LNCaP clone FGC (cell line): ENCODE data around the gene EID2.

Experiments
- DNase-seq: peaks from one replicate; pipeline ENCODE4 v3.0.0-alpha.2; 2011; ENCODE audit warnings: low read depth
- H3K4me3 ChIP-seq: 2 replicates; pipeline ENCODE4 v1.5.1; 2011; ENCODE audit warnings: mild to moderate bottlenecking, low read depth, low read length, control low read depth
- TF ChIP-seq, protein P1 (sequence below): IDR thresholded peaks from 2 replicates; pipeline ENCODE4 v1.5.1; 2012; ENCODE audit warnings: mild to moderate bottlenecking; ENCODE audit not compliant: control insufficient read depth, insufficient read depth; ENCODE audit errors: extremely low read depth

The EID2 gene, protein sequence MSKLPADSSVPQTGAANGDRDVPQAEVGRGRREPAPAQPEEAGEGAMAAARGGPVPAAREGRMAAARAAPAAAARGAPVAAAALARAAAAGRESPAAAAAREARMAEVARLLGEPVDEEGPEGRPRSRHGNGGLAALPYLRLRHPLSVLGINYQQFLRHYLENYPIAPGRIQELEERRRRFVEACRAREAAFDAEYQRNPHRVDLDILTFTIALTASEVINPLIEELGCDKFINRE

GRCh38 chr19:39539518-39540332 is at the start of gene EID2:
Gene EID2 (minus strand): TSS chr19:39540161. CDS start chr19:39540079, 82 bp downstream.
- TF ChIP-seq, protein P1, sequence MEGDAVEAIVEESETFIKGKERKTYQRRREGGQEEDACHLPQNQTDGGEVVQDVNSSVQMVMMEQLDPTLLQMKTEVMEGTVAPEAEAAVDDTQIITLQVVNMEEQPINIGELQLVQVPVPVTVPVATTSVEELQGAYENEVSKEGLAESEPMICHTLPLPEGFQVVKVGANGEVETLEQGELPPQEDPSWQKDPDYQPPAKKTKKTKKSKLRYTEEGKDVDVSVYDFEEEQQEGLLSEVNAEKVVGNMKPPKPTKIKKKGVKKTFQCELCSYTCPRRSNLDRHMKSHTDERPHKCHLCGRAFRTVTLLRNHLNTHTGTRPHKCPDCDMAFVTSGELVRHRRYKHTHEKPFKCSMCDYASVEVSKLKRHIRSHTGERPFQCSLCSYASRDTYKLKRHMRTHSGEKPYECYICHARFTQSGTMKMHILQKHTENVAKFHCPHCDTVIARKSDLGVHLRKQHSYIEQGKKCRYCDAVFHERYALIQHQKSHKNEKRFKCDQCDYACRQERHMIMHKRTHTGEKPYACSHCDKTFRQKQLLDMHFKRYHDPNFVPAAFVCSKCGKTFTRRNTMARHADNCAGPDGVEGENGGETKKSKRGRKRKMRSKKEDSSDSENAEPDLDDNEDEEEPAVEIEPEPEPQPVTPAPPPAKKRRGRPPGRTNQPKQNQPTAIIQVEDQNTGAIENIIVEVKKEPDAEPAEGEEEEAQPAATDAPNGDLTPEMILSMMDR: peak; percentile 83
- peak; percentile 90 for DNase-seq
- H3K4me3 ChIP-seq: peak within 1 kb of the TSS; percentile 75

DNA sequence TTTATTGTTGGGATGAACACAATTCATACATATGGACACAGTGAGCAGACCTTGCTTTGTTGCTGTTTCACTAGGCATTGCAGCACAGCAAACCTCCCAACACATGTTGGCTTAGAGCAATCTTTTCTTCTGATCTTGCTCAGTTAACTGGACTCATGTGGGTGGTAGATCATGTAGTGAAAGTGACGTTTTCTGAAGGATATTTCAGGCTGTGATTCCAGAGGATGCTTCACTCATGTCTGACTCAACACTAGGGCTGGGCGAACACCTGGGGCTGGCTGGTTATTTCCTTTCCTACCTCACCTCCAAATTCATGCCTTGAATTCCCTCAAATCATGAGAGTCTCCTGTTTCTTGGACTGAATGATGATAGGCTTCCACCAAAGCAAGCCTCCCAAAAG is 48.1 kb upstream of the EID2 start:
- TF ChIP-seq, protein P1: no peak
- DNase-seq: no peak
- no peak overlapping the region for H3K4me3 ChIP-seq

GRCh38 chr19:39587496-39587895 is 47.5 kb upstream of the EID2 start:
- DNase-seq: no peak
- no peak overlapping the region for H3K4me3 ChIP-seq
- TF ChIP-seq, protein P1: no peak

DNA sequence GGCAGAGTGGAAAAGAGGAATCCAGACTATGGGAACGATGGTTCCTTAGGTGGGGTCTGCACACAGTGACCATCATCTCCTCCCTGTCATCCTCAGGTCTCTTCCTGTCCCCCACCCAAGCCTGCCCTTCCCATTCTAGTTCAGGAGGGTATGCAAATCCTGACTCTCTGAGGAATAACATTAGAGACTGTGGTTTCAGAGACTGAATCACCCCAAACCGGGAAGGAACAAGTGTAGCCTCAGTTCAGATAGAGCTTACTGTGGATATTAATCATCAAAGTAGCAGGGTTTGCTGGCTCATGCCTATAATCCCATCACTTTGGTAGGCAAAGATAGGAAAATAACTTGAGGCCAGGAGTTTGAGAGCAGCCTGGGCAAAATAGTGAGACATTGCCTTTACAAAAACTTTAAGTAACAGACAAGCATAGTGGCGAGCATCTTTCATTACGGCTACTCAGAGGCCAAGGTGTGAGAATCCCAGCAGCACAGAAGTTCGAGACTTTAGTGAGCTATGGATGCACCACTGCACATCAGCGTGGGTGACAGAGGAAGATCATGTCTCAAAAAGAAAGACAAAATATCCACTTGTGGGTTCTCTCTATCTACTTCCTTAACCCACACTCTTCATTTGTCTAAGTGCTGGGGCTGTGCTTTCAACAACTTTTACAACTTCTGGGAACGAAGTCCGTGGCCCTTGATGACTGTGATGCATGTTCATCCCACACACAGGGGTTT is 43.1 kb upstream of the EID2 start:
- no peak overlapping the region for H3K4me3 ChIP-seq

DNA sequence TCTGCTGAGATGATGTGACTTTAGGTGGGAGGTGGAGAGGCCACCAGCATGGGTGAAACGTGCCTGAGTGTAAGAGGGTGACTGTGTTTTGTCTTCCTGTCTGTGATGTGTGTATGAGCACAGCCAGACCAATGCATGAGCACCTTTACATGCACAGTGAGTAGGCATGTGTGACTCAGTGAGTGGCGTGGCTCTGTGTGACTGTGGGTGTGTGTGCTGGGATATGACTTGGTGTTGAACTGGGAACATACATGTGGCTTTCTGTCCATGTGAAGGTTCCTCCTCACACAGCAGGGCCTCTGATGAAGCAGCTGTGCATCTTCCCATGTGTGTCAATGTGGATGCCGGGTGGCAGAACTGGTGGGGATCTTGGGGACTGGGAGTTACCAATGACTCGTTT is 42.5 kb upstream of the EID2 start:
- DNase-seq: no peak
- TF ChIP-seq, protein P1: no peak
- no peak overlapping the region for H3K4me3 ChIP-seq

More for the DNA sequence above, 43.1 kb upstream of the EID2 start:
- TF ChIP-seq, protein P1: no peak
- DNase-seq: no peak

DNA sequence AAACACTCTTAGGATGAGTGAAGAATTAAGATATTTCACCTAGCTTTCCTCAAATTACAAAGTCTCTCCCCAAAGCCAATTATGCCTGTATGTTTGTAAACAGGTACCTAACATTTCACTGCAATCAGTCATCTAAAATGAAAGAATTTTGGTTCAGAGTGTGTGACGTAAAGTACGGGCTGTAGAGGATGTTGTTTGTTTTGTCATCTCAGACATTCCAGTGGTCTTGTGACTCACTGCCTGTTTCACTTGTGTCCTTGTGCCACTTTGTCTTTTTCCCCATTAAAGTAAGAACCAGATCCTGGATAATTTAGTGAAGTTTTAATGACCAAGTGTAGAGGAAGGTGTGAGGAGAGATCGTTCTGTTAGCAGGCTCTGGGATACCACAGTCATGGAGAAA is 28.6 kb upstream of the EID2 start:
- TF ChIP-seq, protein P1: no peak
- no peak for DNase-seq

More for the DNA sequence above, 28.6 kb upstream of the EID2 start:
- no peak overlapping the region for H3K4me3 ChIP-seq
